Stromal cell of bone marrow (primary cell): ENCODE measurements around the gene PBX4.

Experiments
- DNase-seq: peaks from one replicate; pipeline ENCODE4 v3.0.0-alpha.2; 2012; ENCODE audit warnings: low read depth

PBX4 gene

GRCh38 chr19:19588546-19588945 lies 29.9 kb downstream of the PBX4 start:
- DNase-seq, result no peak

GRCh38 chr19:19587771-19588170 lies 30.7 kb downstream of the PBX4 start:
- no peak for DNase-seq

- no peak for DNase-seq
Observed at GRCh38 chr19:19584356-19584755, 34.1 kb downstream of the PBX4 start.

GRCh38 chr19:19582471-19582870 lies 36.0 kb downstream of the PBX4 start:
- DNase-seq, result no peak

- DNase-seq, result no peak
Observed at GRCh38 chr19:19581391-19581790, 37.1 kb downstream of the PBX4 start.

GRCh38 chr19:19580418-19580817 lies 38.1 kb downstream of the PBX4 start:
- no peak for DNase-seq

GRCh38 chr19:19579533-19580361 lies 38.7 kb downstream of the PBX4 start:
- no peak for DNase-seq

GRCh38 chr19:19578252-19578651 lies 40.2 kb downstream of the PBX4 start:
- DNase-seq, result no peak

- no peak for DNase-seq
Observed at GRCh38 chr19:19575411-19575810, 43.1 kb downstream of the PBX4 start.

- DNase-seq, result no peak
Observed at GRCh38 chr19:19571071-19571786, 47.3 kb downstream of the PBX4 start.

- no peak for DNase-seq
Observed at GRCh38 chr19:19570571-19570970, 47.9 kb downstream of the PBX4 start.

GRCh38 chr19:19568802-19569756 lies 49.4 kb downstream of the PBX4 start:
- DNase-seq, result no peak

- DNase-seq, result no peak
Observed at GRCh38 chr19:19567391-19567790, 51.1 kb downstream of the PBX4 start.

- no peak for DNase-seq
Observed at GRCh38 chr19:19566306-19566705, 52.2 kb downstream of the PBX4 start.

GRCh38 chr19:19563348-19563848 lies 55.1 kb downstream of the PBX4 start:
- no peak for DNase-seq

GRCh38 chr19:19562665-19563347 lies 55.7 kb downstream of the PBX4 start:
- DNase-seq, result no peak

GRCh38 chr19:19561946-19562664 lies 56.4 kb downstream of the PBX4 start:
- DNase-seq, result no peak

- no peak for DNase-seq
Observed at GRCh38 chr19:19559931-19560330, 58.6 kb downstream of the PBX4 start.

GRCh38 chr19:19558636-19559035 lies 59.9 kb downstream of the PBX4 start:
- DNase-seq, result no peak

- no peak for DNase-seq
Observed at GRCh38 chr19:19558055-19558454, 60.4 kb downstream of the PBX4 start.
